HG02943 (cell line): ENCODE results near the gene GABBR2.

Experiments used
- ATAC-seq: cut with Tn5 transposase; IDR thresholded peaks from one replicate; pipeline ENCODE4 v1.9.1; 2021; ENCODE audit warnings: mild to moderate bottlenecking, low read depth, moderate library complexity; ENCODE audit not compliant: unreplicated experiment

The GABBR2 gene

GRCh38 chr9:98572796-98573195 lies 135.9 kb downstream of the GABBR2 start:
- ATAC-seq, result no peak

- no peak for ATAC-seq
Measured at GRCh38 chr9:98572054-98572627, 136.6 kb downstream of the GABBR2 start.

GRCh38 chr9:98571643-98572042 lies 137.1 kb downstream of the GABBR2 start:
- ATAC-seq, result no peak

GRCh38 chr9:98570663-98571440 lies 137.9 kb downstream of the GABBR2 start:
- no peak for ATAC-seq

GRCh38 chr9:98570055-98570454 lies 138.7 kb downstream of the GABBR2 start:
- no peak for ATAC-seq

- ATAC-seq, result no peak
Measured at GRCh38 chr9:98569491-98569890, 139.2 kb downstream of the GABBR2 start.

- no peak for ATAC-seq
Measured at GRCh38 chr9:98568909-98569469, 139.7 kb downstream of the GABBR2 start.

GRCh38 chr9:98568234-98568908 lies 140.4 kb downstream of the GABBR2 start:
- ATAC-seq, result no peak

GRCh38 chr9:98567540-98568233 lies 141.0 kb downstream of the GABBR2 start:
- no peak for ATAC-seq

GRCh38 chr9:98565152-98566135 lies 143.3 kb downstream of the GABBR2 start:
- no peak for ATAC-seq

GRCh38 chr9:98564714-98565113 lies 144.0 kb downstream of the GABBR2 start:
- ATAC-seq, result no peak

- no peak for ATAC-seq
Measured at GRCh38 chr9:98563988-98564387, 144.7 kb downstream of the GABBR2 start.

- ATAC-seq, result no peak
Measured at GRCh38 chr9:98563212-98563907, 145.4 kb downstream of the GABBR2 start.

GRCh38 chr9:98559561-98559960 lies 149.2 kb downstream of the GABBR2 start:
- no peak for ATAC-seq

GRCh38 chr9:98558575-98558974 lies 150.2 kb downstream of the GABBR2 start:
- ATAC-seq, result no peak

GRCh38 chr9:98556511-98556910 lies 152.2 kb downstream of the GABBR2 start:
- no peak for ATAC-seq

GRCh38 chr9:98555651-98556465 lies 152.9 kb downstream of the GABBR2 start:
- no peak for ATAC-seq

- ATAC-seq, result no peak
Measured at GRCh38 chr9:98554752-98555151, 154.0 kb downstream of the GABBR2 start.
